H1 (cell line): Measurements from ENCODE around the gene ADO. TPM values are rescaled to one million over a fixed set of nuclear protein-coding genes. Genes with fewer than 3 reads are reported as not detected.

ENCODE experiments used
- CTCF ChIA-PET: fragments of 300-600 bp; sonication (Branson Sonifier 250); formaldehyde crosslinking; loops from one replicate; lab custom pipeline; 2021; ENCODE audit not compliant: partially characterized antibody; lab: Charles Lee
- POLR2A ChIA-PET: fragments of 300-600 bp; sonication (Branson Sonifier 250); formaldehyde crosslinking; loops from one replicate; lab custom pipeline; 2021; ENCODE audit warnings: inconsistent platforms; ENCODE audit not compliant: partially characterized antibody; lab: Charles Lee
- DNase-seq, 2 experiments: peaks; one replicate each; pipeline versions ENCODE4 v3.0.0 to v3.0.0-alpha.2; 2010 to 2022; ENCODE audit warnings: low spot score in 2 of 2, low read depth in 1 of 2, mixed read lengths in 1 of 2
- FAIRE-seq: peaks from 2 replicates; lab custom pipeline; 2011; peaks lifted over from hg19 to GRCh38; lab: Jason Lieb, UNC
- H2AFZ ChIP-seq: 2 replicates; pipeline ENCODE4 v1.8.1; 2012; ENCODE audit warnings: low read length, inconsistent platforms
- H2AK5ac ChIP-seq: 2 replicates; pipeline ENCODE4 v1.6.1; 2013; ENCODE audit warnings: low read depth, low read length
- H2BK120ac ChIP-seq: replicated peaks from 2 replicates; pipeline ENCODE3; 2013; ENCODE audit warnings: low read depth, low read length, inconsistent platforms
- H2BK12ac ChIP-seq: 2 replicates; pipeline ENCODE4 v1.6.1; 2013; ENCODE audit warnings: low read depth, low read length
- H2BK15ac ChIP-seq: 2 replicates; pipeline ENCODE4 v1.6.1; 2013; ENCODE audit warnings: low read length
- H2BK20ac ChIP-seq: 2 replicates; pipeline ENCODE4 v1.6.1; 2013; ENCODE audit warnings: low read length
- H2BK5ac ChIP-seq: 2 replicates; pipeline ENCODE4 v1.6.1; 2013; ENCODE audit warnings: low read depth, low read length
- H3K14ac ChIP-seq: 2 replicates; pipeline ENCODE4 v1.6.1; 2013; ENCODE audit warnings: inconsistent platforms; ENCODE audit not compliant: insufficient read length
- H3K18ac ChIP-seq: 2 replicates; pipeline ENCODE4 v1.6.1; 2013; ENCODE audit warnings: low read length; ENCODE audit errors: extremely low read depth
- H3K23ac ChIP-seq: 2 replicates; pipeline ENCODE4 v1.6.1; 2013; ENCODE audit warnings: inconsistent platforms; ENCODE audit not compliant: insufficient read length
- H3K23me2 ChIP-seq: 2 replicates; pipeline ENCODE4 v1.6.1; 2013; ENCODE audit warnings: low read depth, low read length
- H3K27ac ChIP-seq: 2 replicates; pipeline ENCODE4 v1.6.1; 2011; ENCODE audit warnings: low read depth, low read length, inconsistent platforms
- H3K27me3 ChIP-seq, 4 experiments: replicated peaks in 1 of 4; 1 replicate in 1 of 4; 2 replicates in 3 of 4; pipeline versions ENCODE4 v1.6.1 to v1.8.1; 2011 to 2013; ENCODE audit warnings: low read length in 3 of 4, mild to moderate bottlenecking in 3 of 4, inconsistent platforms in 2 of 4, mixed read lengths in 2 of 4, moderate library complexity in 1 of 4; ENCODE audit not compliant: control insufficient read depth in 3 of 4, insufficient read depth in 3 of 4; ENCODE audit errors: extremely low read depth in 1 of 4
- H3K36me3 ChIP-seq, 4 experiments: 2 replicates each; pipeline versions ENCODE4 v1.6.1 to v1.8.1; 2011 to 2013; ENCODE audit warnings: mild to moderate bottlenecking in 4 of 4, low read length in 3 of 4, moderate library complexity in 2 of 4, control low read depth in 1 of 4, inconsistent platforms in 1 of 4; ENCODE audit not compliant: insufficient read depth in 4 of 4, control insufficient read depth in 2 of 4
- H3K4ac ChIP-seq: replicated peaks from 2 replicates; pipeline ENCODE3; 2013; ENCODE audit warnings: low read length, low read depth, mixed read lengths, inconsistent platforms; ENCODE audit not compliant: insufficient read length
- H3K4me1 ChIP-seq, 4 experiments: replicated peaks in 1 of 4; 1 replicate in 1 of 4; 2 replicates in 3 of 4; pipeline versions ENCODE4 v1.6.1 to v1.8.1; 2011 to 2013; ENCODE audit warnings: low read length in 3 of 4, inconsistent platforms in 2 of 4, mixed read lengths in 1 of 4; ENCODE audit not compliant: insufficient read depth in 4 of 4, control insufficient read depth in 3 of 4
- H3K4me2 ChIP-seq, 2 experiments: 2 replicates each; pipeline versions ENCODE4 v1.6.1 to v1.8.1; 2011 to 2013; ENCODE audit warnings: low read depth in 2 of 2, low read length in 2 of 2, control low read depth in 1 of 2, inconsistent platforms in 1 of 2, mild to moderate bottlenecking in 1 of 2; ENCODE audit not compliant: insufficient read depth in 1 of 2
- H3K4me3 ChIP-seq, 4 experiments: fragments of 200-600, 300-600 bp in 1 of 4; sonication (generic), shearing (Covaris generic), sonication (Bioruptor Twin) in 1 of 4; 2 replicates each; pipeline versions ENCODE4 v1.5.1 to v1.8.1; 2011 to 2016; ENCODE audit warnings: low read length in 4 of 4, low read depth in 3 of 4, control low read depth in 2 of 4, inconsistent platforms in 2 of 4, mild to moderate bottlenecking in 2 of 4, mixed read lengths in 1 of 4, moderate library complexity in 1 of 4; ENCODE audit not compliant: insufficient read depth in 2 of 4; ENCODE audit errors: extremely low read depth in 1 of 4
- H3K56ac ChIP-seq: replicated peaks from 2 replicates; pipeline ENCODE3; 2013; ENCODE audit warnings: low read depth, mild to moderate bottlenecking, mixed read lengths, low read length, inconsistent platforms; ENCODE audit not compliant: insufficient read length
- H3K79me1 ChIP-seq: 2 replicates; pipeline ENCODE4 v1.6.1; 2013; ENCODE audit warnings: low read depth, low read length, control low read depth
- H3K79me2 ChIP-seq, 2 experiments: 2 replicates each; pipeline versions ENCODE4 v1.6.1 to v1.8.1; 2012 to 2013; ENCODE audit warnings: low read length in 2 of 2, mild to moderate bottlenecking in 2 of 2, inconsistent platforms in 1 of 2; ENCODE audit not compliant: insufficient read depth in 2 of 2, control insufficient read depth in 1 of 2
- H3K9ac ChIP-seq, 4 experiments: replicated peaks in 1 of 4; 1 replicate in 1 of 4; 2 replicates in 3 of 4; pipeline versions ENCODE4 v1.6.1 to v1.8.1; 2011 to 2013; ENCODE audit warnings: low read depth in 3 of 4, low read length in 3 of 4, control low read depth in 2 of 4, mild to moderate bottlenecking in 2 of 4, moderate library complexity in 2 of 4, inconsistent platforms in 1 of 4; ENCODE audit errors: extremely low read depth in 1 of 4
- H3K9me3 ChIP-seq, 2 experiments: 2 replicates each; pipeline versions ENCODE4 v1.6.1 to v1.8.1; 2012 to 2013; ENCODE audit warnings: mild to moderate bottlenecking in 2 of 2, moderate library complexity in 2 of 2, control low read depth in 1 of 2, inconsistent platforms in 1 of 2, low read depth in 1 of 2, low read length in 1 of 2, mixed read lengths in 1 of 2; ENCODE audit not compliant: insufficient read depth in 2 of 2
- H4K20me1 ChIP-seq, 2 experiments: replicated peaks in 1 of 2; 2 replicates each; pipeline versions ENCODE3 to v1.8.1; 2011 to 2013; ENCODE audit warnings: inconsistent platforms in 2 of 2, low read length in 2 of 2, mild to moderate bottlenecking in 1 of 2; ENCODE audit not compliant: insufficient read depth in 2 of 2, control insufficient read depth in 1 of 2
- H4K5ac ChIP-seq: 2 replicates; pipeline ENCODE4 v1.6.1; 2013; ENCODE audit warnings: low read length, low read depth, mixed read lengths, inconsistent platforms; ENCODE audit not compliant: insufficient read length
- H4K8ac ChIP-seq: 2 replicates; pipeline ENCODE4 v1.8.0; 2013; ENCODE audit warnings: mild to moderate bottlenecking, moderate library complexity, low read length, inconsistent platforms; ENCODE audit not compliant: insufficient read depth; ENCODE audit errors: extremely low read depth
- H4K91ac ChIP-seq: replicated peaks from 2 replicates; pipeline ENCODE3; 2013; ENCODE audit warnings: low read length, mixed read lengths, inconsistent platforms; ENCODE audit not compliant: insufficient read length
- BACH1 ChIP-seq: IDR thresholded peaks from 2 replicates; pipeline ENCODE4 v1.6.1; 2012; ENCODE audit warnings: low read length, improper control_type of control experiment
- CEBPB ChIP-seq: IDR thresholded peaks from 2 replicates; pipeline ENCODE4 v1.6.1; 2012; ENCODE audit warnings: low read depth, low read length
- EZH2 ChIP-seq: fragments of 200-600 bp; sonication (generic); IDR thresholded peaks from 2 replicates; pipeline ENCODE4 v1.7.1; 2012; ENCODE audit warnings: low read depth, mild to moderate bottlenecking, moderate library complexity, low read length, inconsistent platforms; ENCODE audit not compliant: severe bottlenecking
- HDAC2 ChIP-seq, 2 experiments: fragments of 300-600 bp in 1 of 2; sonication (generic) in 1 of 2; IDR thresholded peaks; 2 replicates each; pipeline ENCODE4 v1.6.1; 2011 to 2012; ENCODE audit warnings: low read depth in 2 of 2, low read length in 2 of 2, mild to moderate bottlenecking in 2 of 2, moderate library complexity in 2 of 2, borderline replicate concordance in 1 of 2, inconsistent platforms in 1 of 2
- JUN ChIP-seq: IDR thresholded peaks from 2 replicates; pipeline ENCODE4 v1.6.1; 2011; ENCODE audit warnings: low read depth, mild to moderate bottlenecking, improper control_type of control experiment, low read length
- NRF1 ChIP-seq: IDR thresholded peaks from 2 replicates; pipeline ENCODE4 v1.6.1; 2011; ENCODE audit warnings: mild to moderate bottlenecking, low read depth, low read length, improper control_type of control experiment
- POU5F1 ChIP-seq: IDR thresholded peaks from 2 replicates; pipeline ENCODE4 v1.6.1; 2011; ENCODE audit warnings: low read depth, mild to moderate bottlenecking, low read length, moderate library complexity
- TEAD4 ChIP-seq: IDR thresholded peaks from 2 replicates; pipeline ENCODE4 v1.6.1; 2012; ENCODE audit warnings: low read depth, low read length, inconsistent platforms, mixed read lengths
- WGBS, 2 experiments: shearing (Covaris generic) in 1 of 2; methylation state at CpG; one replicate each; pipeline versions ENCODE4 v1.1.6 to v1.1.7; 2013 to 2015; ENCODE audit warnings: low lambda C conversion rate in 2 of 2, mixed read lengths in 2 of 2, inconsistent platforms in 1 of 2, low coverage in 1 of 2, missing lambda C conversion rate in 1 of 2; ENCODE audit not compliant: insufficient replicate concordance in 2 of 2, insufficient coverage in 1 of 2, insufficient read length in 1 of 2; ENCODE audit errors: extremely low coverage in 1 of 2, missing lambda C conversion rate in 1 of 2; 5-methylcytosine and 5-hydroxymethylcytosine counted together
- polyA plus RNA-seq, 7 experiments: library from polyadenylated mRNA; depleted of rRNA in 3 of 7; stranded (reverse) in 5 of 7; unstranded in 2 of 7; fragments of >200 nt in 5 of 7; fragments of 200-250 nt in 2 of 7; gene quantifications; 1 replicate in 5 of 7; 2 replicates in 1 of 7; 4 replicates in 1 of 7; pipeline versions ENCODE4 v1.2.1 to v1.2.3, GENCODE V29; 2011 to 2013; ENCODE audit warnings: missing spikeins in 2 of 7, mixed read lengths in 2 of 7
- total RNA-seq: library from RNA; stranded (reverse); fragmentation: NEBNext Ultra II Directional; extraction: Animal tissue kit (Norgen Biotek cat#: 25700); gene quantifications from 2 replicates; pipeline ENCODE4 v1.2.1, GENCODE V29; 2021

The ADO gene
- total and polyA plus RNA-seq, 2 of the 8 experiments (the other 6 are each of a cell fraction or from before 2014, with no cell fraction given), result 18.7 to 27.9 TPM

- Histone ChIP-seq H3K27ac (no peak overlapping the region), H4K8ac (no peak overlapping the region; the same call in 1 of the 2 replicates), H3K4me1 (no peaks in the 10 kb centered on the region), H2AFZ (peak overlapping the region; percentile 10; the same call in 1 of the 2 replicates), H2BK5ac (no peak overlapping the region), H3K23me2 (no peaks in the 10 kb centered on the region), H2BK15ac (no peak overlapping the region), H3K4me2 (no peak overlapping the region), H3K4ac (no peak overlapping the region), H4K5ac (no peak overlapping the region), H3K9me3 (no peaks in the 10 kb centered on the region), H3K4me3 (no peak overlapping the region), H3K18ac (no peak overlapping the region), H3K79me2 (no peaks in the 10 kb centered on the region), H4K20me1 (no peaks in the 10 kb centered on the region), H3K27me3 (no peaks in the 10 kb centered on the region), H3K36me3 (no peaks in the 10 kb centered on the region), H3K14ac (no peak overlapping the region), H2AK5ac (no peak overlapping the region), H2BK20ac (no peak overlapping the region), H4K91ac (no peak overlapping the region), H3K79me1 (no peaks in the 10 kb centered on the region), H2BK120ac (no peak overlapping the region), H3K23ac (no peak overlapping the region), H2BK12ac (no peak overlapping the region), H3K9ac (no peak overlapping the region), H3K56ac (no peak overlapping the region)
- TF ChIP-seq HDAC2 (IDR thresholded peaks at IDR 0.05; ENCODE audit: borderline replicate concordance in 1 of 2, low read depth in 2 of 2, low read length in 2 of 2) (no peak), NRF1 (no peak), POU5F1 (no peak), CEBPB (no peak), TEAD4 (no peak), BACH1 (no peak), JUN (no peak), EZH2 (no peak)
- POLR2A ChIA-PET, result no interaction called here
- DNase-seq (no peak), FAIRE-seq (no peak)
- CTCF ChIA-PET, result interaction anchor here (1.1 to 1.8 kb wide), 3 partner anchors 22 to 253 kb away, joined by 3 to 6 read pairs (median 4); no protein-coding TSS in a partner anchor
- 93% methylated on average over 4 of the region's 4 CpGs; no CpG with 5 or more reads in 1 of the 2 experiments for WGBS, 2 experiments
Measured at GRCh38 chr10:62830679-62831078, 26.2 kb downstream of the ADO start.
